CD4-positive, CD25-positive, alpha-beta regulatory T cell (primary cell): Measurements from ENCODE around the gene PARP1. TPM values are rescaled to one million over a fixed set of nuclear protein-coding genes. Genes with fewer than 3 reads are reported as not detected.

ENCODE experiments used
- ATAC-seq, 2 donors: fragments of 150-1000 bp; cut with Tn5 transposase; one replicate each; pipeline ENCODE4 v1.10.0; 2021; ENCODE audit warnings: low read depth in 2 of 2, moderate number of reproducible peaks in 2 of 2, moderate library complexity in 1 of 2
- DNase-seq, 3 donors: peaks; one replicate each; pipeline versions ENCODE4 v3.0.0 to v3.0.0-alpha.2; 2012 to 2022; ENCODE audit warnings: mixed read lengths in 1 of 3
- H3K27ac ChIP-seq: one replicate; pipeline ENCODE4 v1.7.0; 2013; ENCODE audit warnings: mild to moderate bottlenecking, low read length; ENCODE audit not compliant: insufficient read depth, poor library complexity, severe bottlenecking
- H3K27me3 ChIP-seq: one replicate; pipeline ENCODE4 v1.7.0; 2013; ENCODE audit warnings: low read length; ENCODE audit not compliant: control insufficient read depth, insufficient read depth
- H3K36me3 ChIP-seq: one replicate; pipeline ENCODE4 v1.7.0; 2013; ENCODE audit warnings: mild to moderate bottlenecking, low read length, moderate library complexity; ENCODE audit not compliant: control insufficient read depth, insufficient read depth
- H3K4me1 ChIP-seq: 2 replicates; pipeline ENCODE4 v1.7.0; 2013; ENCODE audit warnings: mild to moderate bottlenecking, low read length; ENCODE audit not compliant: insufficient read depth, control insufficient read depth, poor library complexity, severe bottlenecking
- H3K4me3 ChIP-seq: one replicate; pipeline ENCODE4 v1.7.0; 2013; ENCODE audit warnings: low read depth, mild to moderate bottlenecking, low read length, moderate library complexity
- H3K9me3 ChIP-seq, 2 experiments: 1 replicate in 1 of 2; 2 replicates in 1 of 2; pipeline ENCODE4 v1.7.0; 2013; ENCODE audit warnings: low read length in 2 of 2, mild to moderate bottlenecking in 1 of 2, moderate library complexity in 1 of 2; ENCODE audit not compliant: control insufficient read depth in 2 of 2
- H3K27ac Mint-ChIP-seq, 3 donors: one replicate each; pipeline ENCODE4 v1.8.0; 2020 to 2022; ENCODE audit warnings: mild to moderate bottlenecking in 3 of 3, mixed read lengths in 3 of 3, moderate library complexity in 2 of 3
- H3K27me3 Mint-ChIP-seq: one replicate; pipeline ENCODE4 v1.8.0; 2022; ENCODE audit warnings: mild to moderate bottlenecking, mixed read lengths
- H3K36me3 Mint-ChIP-seq: one replicate; pipeline ENCODE4 v1.8.0; 2020; ENCODE audit warnings: mixed read lengths
- H3K4me1 Mint-ChIP-seq, 4 donors: one replicate each; pipeline ENCODE4 v1.8.0; 2020 to 2022; ENCODE audit warnings: mixed read lengths in 4 of 4, mild to moderate bottlenecking in 1 of 4
- H3K4me3 Mint-ChIP-seq, 4 donors: one replicate each; pipeline ENCODE4 v1.8.0; 2020 to 2022; ENCODE audit warnings: mild to moderate bottlenecking in 4 of 4, mixed read lengths in 4 of 4, moderate library complexity in 3 of 4
- H3K9me3 Mint-ChIP-seq, 7 donors: one replicate each; pipeline ENCODE4 v1.8.0; 2020 to 2022; ENCODE audit warnings: mixed read lengths in 7 of 7, mild to moderate bottlenecking in 3 of 7, moderate library complexity in 2 of 7
- polyA plus RNA-seq, 4 donors: library from polyadenylated mRNA; unstranded; fragments of 300-500 nt; fragmentation: Illumina TruSeq; gene quantifications; one replicate each; pipeline ENCODE4 v1.2.3, GENCODE V29; 2021
- total RNA-seq: library from RNA; stranded (reverse); gene quantifications from one replicate; pipeline ENCODE4 v1.2.3, GENCODE V29; 2022

The PARP1 gene
- total and polyA plus RNA-seq, 5 donors from 2014 or later = 99.1 to 129 (median 108) TPM

DNA sequence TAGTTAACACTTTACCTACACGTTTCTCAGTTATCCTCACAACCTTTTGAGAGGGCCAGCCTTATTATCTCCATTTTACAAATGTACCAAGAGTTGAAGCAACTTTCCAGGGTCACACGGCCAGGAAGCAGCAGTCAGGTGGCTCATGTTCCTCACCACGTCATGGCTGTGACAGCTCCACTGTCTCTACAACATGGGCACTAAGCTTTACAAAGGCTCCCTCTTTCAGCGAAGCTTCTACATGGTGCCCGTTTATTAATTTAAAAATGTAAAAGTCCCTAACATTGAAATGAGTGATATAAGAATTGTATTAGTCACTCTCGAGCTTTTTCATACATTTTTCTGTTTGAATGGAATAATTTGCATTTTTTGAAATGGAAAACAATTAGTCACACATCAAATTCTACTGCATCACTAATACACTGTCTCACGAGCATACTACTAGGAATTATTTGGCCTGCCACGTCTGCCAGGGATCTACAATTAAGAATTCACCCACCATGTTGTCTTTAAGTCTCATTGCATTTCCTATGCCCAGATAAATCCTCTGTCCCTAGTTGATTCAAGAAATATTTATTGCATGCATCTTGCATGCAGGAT lies 70.5 kb downstream of the PARP1 start:
- Histone ChIP-seq H3K27me3 (no peaks in the 10 kb centered on the region), H3K4me3 (no peak overlapping the region), H3K27ac (no peak overlapping the region), H3K4me1 (peaks cover 5% of the 10 kb centered on the region), H3K9me3 (no peaks in the 10 kb centered on the region), H3K36me3 (no peaks in the 10 kb centered on the region)
- Mint-ChIP-seq H3K27ac (peak overlapping the region in 1 of 3 donors; percentile 2), H3K27me3 (peaks cover 3% of the 10 kb centered on the region), H3K4me3 (peak overlapping the region in 2 of 4 donors; percentile 17 to 65), H3K9me3 (peaks cover 0 to 12% (median 2%) of the 10 kb centered on the region in 7 donors), H3K4me1 (peaks cover 5 to 15% (median 9%) of the 10 kb centered on the region in 4 donors), H3K36me3 (peaks cover 8% of the 10 kb centered on the region)
- DNase-seq = peak in 1 of 3 donors; percentile 20
- ATAC-seq = no peak

- Mint-ChIP-seq H3K4me3 (peak overlapping the region in 1 of 4 donors; percentile 25), H3K4me1 (peaks cover 5 to 18% (median 9%) of the 10 kb centered on the region in 4 donors), H3K9me3 (peaks cover 0 to 6% (median 0%) of the 10 kb centered on the region in 7 donors), H3K36me3 (peaks cover 7% of the 10 kb centered on the region), H3K27ac (no peak overlapping the region), H3K27me3 (no peaks in the 10 kb centered on the region)
- Histone ChIP-seq H3K4me3 (no peak overlapping the region), H3K36me3 (no peaks in the 10 kb centered on the region), H3K27ac (no peak overlapping the region), H3K4me1 (peaks cover 5% of the 10 kb centered on the region), H3K9me3 (no peaks in the 10 kb centered on the region), H3K27me3 (no peaks in the 10 kb centered on the region)
- no peak for ATAC-seq
- DNase-seq = no peak
These were observed 72.2 kb downstream of the PARP1 start for GRCh38 chr1:226335661-226336060.

DNA sequence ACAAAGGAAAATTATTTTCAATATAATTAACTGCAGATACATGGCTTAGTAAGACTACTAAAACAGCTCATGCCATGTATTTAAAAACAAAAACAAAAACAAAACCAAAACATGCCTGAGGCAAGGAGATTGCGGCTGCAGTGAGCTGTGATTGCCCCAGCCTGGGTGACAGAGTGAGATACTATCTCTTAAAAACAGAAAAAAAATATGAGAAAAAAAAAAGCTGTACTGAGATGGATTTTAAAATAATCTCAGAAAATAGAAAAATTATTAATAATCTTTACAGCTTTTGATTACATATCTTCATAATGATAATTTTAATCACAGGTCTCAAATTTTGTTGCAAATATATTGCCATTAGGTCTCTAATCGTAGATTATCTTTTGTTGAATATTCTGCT lies 74.9 kb downstream of the PARP1 start:
- H3K27ac Mint-ChIP-seq = peak overlapping the region; percentile 65 to 83 (median 74)
- Histone ChIP-seq H3K27ac (no peak overlapping the region), H3K4me3 (peak overlapping the region; percentile 66), H3K27me3 (no peaks in the 10 kb centered on the region), H3K36me3 (no peaks in the 10 kb centered on the region), H3K9me3 (no peaks in the 10 kb centered on the region), H3K4me1 (peaks cover 5% of the 10 kb centered on the region)
- ATAC-seq = no peak
- H3K4me3 Mint-ChIP-seq = peak overlapping the region; percentile 31 to 71 (median 52)
- no peaks in the 10 kb centered on the region for H3K36me3 Mint-ChIP-seq
- H3K9me3 Mint-ChIP-seq = no peaks in the 10 kb centered on the region
- peaks cover 5 to 18% (median 9%) of the 10 kb centered on the region in 4 donors for H3K4me1 Mint-ChIP-seq
- H3K27me3 Mint-ChIP-seq = no peaks in the 10 kb centered on the region
- DNase-seq = no peak

DNA sequence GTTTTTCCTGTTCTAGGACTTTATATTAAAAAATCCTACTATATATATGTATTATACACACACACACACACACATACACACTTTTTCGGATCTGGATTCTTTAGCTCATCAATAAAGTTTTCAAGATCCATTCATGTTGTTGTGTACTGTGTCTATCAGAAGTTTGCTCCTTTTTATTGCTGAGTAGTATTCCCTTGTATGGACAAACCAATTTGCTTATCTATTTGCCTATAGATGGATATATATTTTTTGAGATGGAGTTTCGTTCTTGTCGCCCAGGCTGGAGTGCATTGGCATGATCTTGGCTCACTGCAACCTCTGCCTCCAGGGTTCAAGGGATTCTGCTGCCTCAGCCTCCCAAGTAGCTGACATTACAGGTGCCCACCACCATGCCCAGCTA lies 78.7 kb downstream of the PARP1 start:
- H3K4me3 Mint-ChIP-seq = no peak overlapping the region
- H3K27me3 Mint-ChIP-seq = peaks cover 18% of the 10 kb centered on the region

GRCh38 chr1:226327761-226328162 lies 80.1 kb downstream of the PARP1 start:
- no peaks in the 10 kb centered on the region for H3K9me3 ChIP-seq
- H3K36me3 ChIP-seq = no peaks in the 10 kb centered on the region
- ATAC-seq (no peak), DNase-seq (no peak)
- no peak overlapping the region for H3K27ac ChIP-seq
- H3K4me1 ChIP-seq = no peaks in the 10 kb centered on the region
- H3K27ac Mint-ChIP-seq = no peak overlapping the region
- H3K4me1 Mint-ChIP-seq = peaks cover 0 to 4% (median 1%) of the 10 kb centered on the region in 4 donors
- H3K9me3 Mint-ChIP-seq = no peaks in the 10 kb centered on the region
- H3K27me3 ChIP-seq = peaks cover 2% of the 10 kb centered on the region
- H3K36me3 Mint-ChIP-seq = no peaks in the 10 kb centered on the region
- no peak overlapping the region for H3K4me3 Mint-ChIP-seq
- peaks cover 19% of the 10 kb centered on the region for H3K27me3 Mint-ChIP-seq
- no peak overlapping the region for H3K4me3 ChIP-seq

More for the DNA sequence above, 78.7 kb downstream of the PARP1 start:
- H3K36me3 Mint-ChIP-seq = no peaks in the 10 kb centered on the region
- peaks cover 5% of the 10 kb centered on the region for H3K4me1 ChIP-seq
- ATAC-seq = no peak
- no peak overlapping the region for H3K4me3 ChIP-seq
- no peak overlapping the region for H3K27ac ChIP-seq
- no peaks in the 10 kb centered on the region for H3K36me3 ChIP-seq
- H3K9me3 ChIP-seq = no peaks in the 10 kb centered on the region
- DNase-seq = no peak
- peaks cover 2% of the 10 kb centered on the region for H3K27me3 ChIP-seq
- H3K27ac Mint-ChIP-seq = no peak overlapping the region
- peaks cover 4 to 10% (median 7%) of the 10 kb centered on the region in 4 donors for H3K4me1 Mint-ChIP-seq
- H3K9me3 Mint-ChIP-seq = no peaks in the 10 kb centered on the region

DNA sequence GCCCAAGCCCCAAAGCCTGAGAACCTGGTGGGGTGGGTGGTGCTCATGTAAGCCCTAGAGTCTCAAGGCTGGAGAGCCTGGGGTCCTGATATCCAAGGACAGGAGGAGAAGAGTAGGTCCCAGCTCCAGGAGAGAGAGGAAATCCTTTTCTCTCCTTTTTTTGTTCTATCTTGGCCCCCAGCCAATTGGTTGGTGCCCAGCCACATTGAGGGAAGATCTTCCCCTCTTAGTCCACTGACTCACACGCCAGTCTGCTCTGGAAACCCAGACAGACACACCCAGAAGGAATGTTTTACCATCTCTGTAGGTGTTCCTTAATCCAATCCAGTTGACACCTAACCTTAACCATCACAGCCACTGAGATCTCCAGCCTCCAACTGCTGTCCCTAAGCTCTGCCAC lies 82.7 kb downstream of the PARP1 start:
- H3K4me1 Mint-ChIP-seq = no peaks in the 10 kb centered on the region
- peaks cover 0 to 2% (median 0%) of the 10 kb centered on the region in 7 donors for H3K9me3 Mint-ChIP-seq
- H3K27me3 Mint-ChIP-seq = peaks cover 33% of the 10 kb centered on the region
- Histone ChIP-seq H3K4me1 (no peaks in the 10 kb centered on the region), H3K36me3 (no peaks in the 10 kb centered on the region), H3K27ac (no peak overlapping the region), H3K27me3 (peaks cover 2% of the 10 kb centered on the region), H3K9me3 (no peaks in the 10 kb centered on the region), H3K4me3 (no peak overlapping the region)
- no peak overlapping the region for H3K4me3 Mint-ChIP-seq
- no peaks in the 10 kb centered on the region for H3K36me3 Mint-ChIP-seq
- DNase-seq (no peak), ATAC-seq (no peak)
- H3K27ac Mint-ChIP-seq = no peak overlapping the region

GRCh38 chr1:226324479-226324878 lies 83.4 kb downstream of the PARP1 start:
- H3K36me3 Mint-ChIP-seq = no peaks in the 10 kb centered on the region

GRCh38 chr1:226322986-226323385 lies 84.9 kb downstream of the PARP1 start:
- no peak for DNase-seq
- H3K9me3 ChIP-seq = no peaks in the 10 kb centered on the region
- H3K27me3 ChIP-seq = peaks cover 4% of the 10 kb centered on the region
- H3K4me1 ChIP-seq = no peaks in the 10 kb centered on the region
- H3K27me3 Mint-ChIP-seq = peaks cover 38% of the 10 kb centered on the region
- no peak for ATAC-seq
- no peaks in the 10 kb centered on the region for H3K4me1 Mint-ChIP-seq
- no peak overlapping the region for H3K27ac Mint-ChIP-seq
- no peak overlapping the region for H3K4me3 Mint-ChIP-seq
- H3K4me3 ChIP-seq = no peak overlapping the region
- H3K27ac ChIP-seq = no peak overlapping the region
- H3K36me3 Mint-ChIP-seq = no peaks in the 10 kb centered on the region
- no peaks in the 10 kb centered on the region for H3K36me3 ChIP-seq
- H3K9me3 Mint-ChIP-seq = peaks cover 0 to 2% (median 0%) of the 10 kb centered on the region in 7 donors

More at GRCh38 chr1:226324479-226324878, 83.4 kb downstream of the PARP1 start:
- Histone ChIP-seq H3K27ac (no peak overlapping the region), H3K36me3 (no peaks in the 10 kb centered on the region), H3K4me1 (no peaks in the 10 kb centered on the region), H3K4me3 (no peak overlapping the region), H3K9me3 (no peaks in the 10 kb centered on the region), H3K27me3 (peaks cover 2% of the 10 kb centered on the region)
- ATAC-seq (no peak), DNase-seq (no peak)
- Mint-ChIP-seq H3K27me3 (peaks cover 38% of the 10 kb centered on the region), H3K4me3 (no peak overlapping the region), H3K9me3 (peaks cover 0 to 2% (median 0%) of the 10 kb centered on the region in 7 donors), H3K27ac (no peak overlapping the region), H3K4me1 (no peaks in the 10 kb centered on the region)
